Epithelial cell of prostate (primary cell): Measurements from ENCODE around the gene ALDH7A1.

Source experiments
- DNase-seq: peaks from one replicate; pipeline ENCODE4 v3.0.0-alpha.2; 2011; ENCODE audit warnings: low read depth, low spot score
- H3K27ac ChIP-seq: fragments of 450-650 bp; 2 replicates; pipeline ENCODE4 v1.5.1; 2017; ENCODE audit warnings: mild to moderate bottlenecking

Gene ALDH7A1

DNA sequence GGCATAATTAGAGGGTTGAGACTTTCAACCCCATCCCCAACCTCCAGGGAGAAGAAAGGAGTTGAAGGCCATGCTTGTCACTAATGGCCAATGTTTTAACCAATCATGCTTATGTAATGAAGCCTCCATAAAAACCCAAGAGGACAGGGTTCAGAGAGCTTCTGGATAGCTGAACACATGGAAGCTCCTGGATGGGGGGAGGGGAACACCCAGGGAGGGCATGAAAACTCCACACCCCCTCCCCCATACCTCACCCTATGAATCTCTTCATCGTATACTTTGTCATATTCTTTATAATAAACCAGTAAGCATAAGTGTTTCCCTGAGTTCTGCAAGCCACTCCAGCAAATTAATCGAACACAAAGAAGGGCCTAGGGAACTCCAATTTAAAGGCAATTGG, 81.7 kb downstream of the ALDH7A1 start:
- no peak for DNase-seq
- H3K27ac ChIP-seq, result no peak overlapping the region

DNA sequence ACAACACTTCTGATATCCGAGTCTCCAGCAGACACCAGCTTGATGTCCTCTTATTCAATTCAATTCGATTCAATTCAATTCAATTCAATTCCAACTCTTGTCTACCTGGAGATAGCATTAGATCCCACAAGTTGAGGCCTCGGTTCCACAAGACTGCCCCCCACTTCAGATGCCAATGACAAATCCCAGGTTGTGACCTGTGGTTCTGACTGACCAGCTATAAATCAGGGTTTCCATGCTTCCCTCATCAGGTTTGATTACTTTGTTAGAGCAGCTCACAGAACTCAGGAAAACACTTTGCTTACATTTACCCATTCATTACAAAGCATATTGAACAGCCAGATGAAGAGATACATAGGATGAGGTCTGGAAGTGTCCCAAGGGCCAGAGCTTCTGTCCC, 82.6 kb downstream of the ALDH7A1 start:
- no peak for DNase-seq
- H3K27ac ChIP-seq, result no peak overlapping the region

DNA sequence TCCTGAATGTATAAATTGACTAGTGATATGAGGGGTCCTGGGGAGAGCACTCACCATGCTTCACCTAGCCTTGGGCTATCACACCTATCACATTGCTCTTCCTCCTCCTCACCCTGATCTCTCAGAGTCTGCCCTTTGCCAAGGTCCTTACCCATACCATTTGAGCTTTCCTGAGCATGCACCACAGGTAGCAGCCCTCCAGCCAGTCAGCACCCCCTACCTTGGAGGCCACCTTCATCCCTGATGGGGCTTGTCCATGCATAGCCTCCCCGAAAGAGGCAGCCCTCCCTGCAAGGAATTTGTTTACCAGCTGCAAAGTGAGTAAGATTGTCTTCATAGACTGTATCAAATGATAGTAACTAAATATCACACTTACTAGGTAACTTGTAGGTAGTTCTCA, 83.1 kb downstream of the ALDH7A1 start:
- H3K27ac ChIP-seq, result no peak overlapping the region

DNA sequence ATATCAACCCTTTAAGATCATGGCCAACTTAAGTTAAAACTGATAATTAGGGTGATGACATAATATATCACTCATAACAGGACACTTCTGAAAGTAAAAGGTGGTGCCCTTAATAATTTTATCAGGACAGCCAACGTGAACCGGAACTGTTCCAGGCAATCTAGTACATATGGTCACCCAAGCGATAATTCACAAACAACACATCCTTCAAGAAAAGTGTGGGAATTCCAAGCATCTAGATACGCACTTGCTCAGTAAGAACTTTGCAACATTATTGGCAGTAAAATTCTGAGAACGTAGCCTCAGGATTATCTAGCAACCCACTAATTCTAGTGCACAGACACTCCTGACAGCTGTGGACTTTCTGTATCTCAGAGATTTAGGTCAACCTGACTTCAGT, 85.7 kb downstream of the ALDH7A1 start:
- peak overlapping the region; percentile 17 for H3K27ac ChIP-seq

More for the DNA sequence above, 83.1 kb downstream of the ALDH7A1 start:
- DNase-seq, result no peak

GRCh38 chr5:126508962-126509279, 86.1 kb downstream of the ALDH7A1 start:
- peak overlapping the region; percentile 17 for H3K27ac ChIP-seq
- no peak for DNase-seq

More for the DNA sequence above, 85.7 kb downstream of the ALDH7A1 start:
- DNase-seq, result no peak

GRCh38 chr5:126508251-126508961, 86.6 kb downstream of the ALDH7A1 start:
- peak overlapping the region; percentile 17 for H3K27ac ChIP-seq

DNA sequence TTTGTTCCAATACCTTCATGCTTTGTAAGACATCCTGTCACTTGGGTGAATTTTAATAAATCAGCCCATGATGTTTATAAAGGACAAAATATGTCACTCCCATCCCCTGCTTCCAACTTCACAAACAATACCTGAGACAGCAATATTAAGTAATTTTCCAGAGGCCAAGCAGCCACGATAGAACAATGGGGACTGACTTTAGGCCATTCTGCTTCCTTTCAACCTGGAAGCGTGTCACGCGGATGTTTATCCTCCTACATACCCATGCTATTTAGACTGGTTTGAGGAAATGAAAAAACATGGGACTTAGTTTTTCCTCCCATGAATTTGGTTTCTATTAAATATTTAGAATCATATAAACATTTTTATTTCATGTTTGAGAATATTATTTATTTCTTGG, 88.9 kb downstream of the ALDH7A1 start:
- H3K27ac ChIP-seq, result no peak overlapping the region
- no peak for DNase-seq

More at GRCh38 chr5:126508251-126508961, 86.6 kb downstream of the ALDH7A1 start:
- no peak for DNase-seq

- peak overlapping the region; percentile 77 for H3K27ac ChIP-seq
These were observed 91.4 kb downstream of the ALDH7A1 start for GRCh38 chr5:126503602-126504104.

GRCh38 chr5:126501448-126501847, 93.6 kb downstream of the ALDH7A1 start:
- no peak for DNase-seq
- H3K27ac ChIP-seq, result no peak overlapping the region

More at GRCh38 chr5:126503602-126504104, 91.4 kb downstream of the ALDH7A1 start:
- no peak for DNase-seq

DNA sequence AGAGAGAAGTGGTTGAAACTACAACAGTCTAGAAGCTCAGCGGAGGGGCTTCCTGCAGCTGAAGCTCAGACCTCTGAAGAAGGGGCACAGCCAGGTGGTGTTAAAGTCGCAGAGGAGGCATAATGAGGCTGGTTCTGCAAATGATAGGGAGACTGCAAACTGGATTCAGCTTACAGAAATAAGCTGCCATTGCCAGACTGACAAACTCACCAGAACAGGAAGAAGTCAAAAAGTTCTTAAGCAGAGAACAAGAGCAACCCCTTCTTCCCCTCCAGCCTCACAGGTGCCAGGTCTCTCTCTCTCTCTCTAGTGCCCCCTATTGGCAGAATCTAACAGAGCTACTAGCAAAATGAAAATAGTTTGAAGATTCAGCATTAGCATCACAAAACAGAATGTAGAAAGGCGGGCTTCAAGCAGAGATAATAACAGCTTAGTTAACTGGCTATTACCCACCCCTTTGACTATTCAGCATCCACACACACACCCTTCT, 95.1 kb downstream of the ALDH7A1 start:
- no peak for DNase-seq
- no peak overlapping the region for H3K27ac ChIP-seq

- no peak overlapping the region for H3K27ac ChIP-seq
- no peak for DNase-seq
These were observed 95.7 kb downstream of the ALDH7A1 start for GRCh38 chr5:126499278-126499677.

DNA sequence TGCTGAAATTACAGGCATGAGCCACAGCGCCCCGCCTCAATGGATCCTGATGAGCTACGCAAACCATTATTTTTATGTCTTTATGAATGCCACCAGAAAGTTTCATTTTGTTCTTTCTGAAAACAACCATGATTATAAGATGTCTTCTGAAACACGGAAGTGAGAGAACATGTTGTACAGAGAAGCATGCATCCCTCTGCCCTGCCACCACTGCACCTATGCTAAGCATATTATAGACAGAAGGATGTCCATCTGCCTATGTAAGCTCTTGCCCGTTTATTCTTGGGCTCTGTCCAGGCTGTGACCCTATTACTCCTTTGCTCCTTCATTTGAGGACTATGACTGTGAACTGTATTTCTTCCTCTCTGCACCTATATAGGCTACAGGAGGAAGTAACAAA, 97.5 kb downstream of the ALDH7A1 start:
- DNase-seq, result no peak
- H3K27ac ChIP-seq, result no peak overlapping the region

GRCh38 chr5:126494393-126494792, 100.6 kb downstream of the ALDH7A1 start:
- DNase-seq, result no peak
- H3K27ac ChIP-seq, result no peak overlapping the region

- no peak for DNase-seq
- peak overlapping the region; percentile 30 for H3K27ac ChIP-seq
These were observed 102.1 kb downstream of the ALDH7A1 start for GRCh38 chr5:126492939-126493338.

GRCh38 chr5:126490167-126490940, 104.7 kb downstream of the ALDH7A1 start:
- DNase-seq, result no peak
- peak overlapping the region; percentile 30 for H3K27ac ChIP-seq

DNA sequence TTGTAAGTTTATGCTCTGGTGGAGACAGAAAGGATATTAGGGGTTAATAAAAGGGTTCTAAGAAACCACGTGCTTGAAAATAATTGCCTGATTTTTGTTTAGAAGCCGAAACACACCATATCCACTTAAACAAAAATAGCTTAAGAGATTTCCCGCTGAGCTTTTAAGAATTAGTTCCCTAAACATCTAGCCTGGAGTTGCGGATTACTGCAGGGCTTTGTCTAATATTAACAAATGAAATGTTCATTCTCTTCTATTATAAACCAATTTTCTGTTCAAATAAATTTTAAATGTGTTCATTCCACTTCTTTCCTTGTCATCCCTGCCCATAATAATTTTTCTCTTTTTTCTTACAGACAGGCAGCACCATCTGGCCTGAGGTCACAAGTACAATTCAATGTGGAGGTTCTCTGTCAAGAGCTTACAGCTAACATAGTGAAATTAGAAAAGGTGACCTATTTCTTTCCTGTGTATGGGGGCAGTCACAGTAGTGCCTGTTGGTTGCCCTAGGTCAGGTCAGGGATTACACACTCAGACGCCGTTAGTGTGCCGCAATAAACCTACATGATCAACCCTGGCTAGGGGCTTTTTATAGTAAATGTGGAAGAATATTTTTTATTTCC, 106.5 kb downstream of the ALDH7A1 start:
- no peak overlapping the region for H3K27ac ChIP-seq
- no peak for DNase-seq

DNA sequence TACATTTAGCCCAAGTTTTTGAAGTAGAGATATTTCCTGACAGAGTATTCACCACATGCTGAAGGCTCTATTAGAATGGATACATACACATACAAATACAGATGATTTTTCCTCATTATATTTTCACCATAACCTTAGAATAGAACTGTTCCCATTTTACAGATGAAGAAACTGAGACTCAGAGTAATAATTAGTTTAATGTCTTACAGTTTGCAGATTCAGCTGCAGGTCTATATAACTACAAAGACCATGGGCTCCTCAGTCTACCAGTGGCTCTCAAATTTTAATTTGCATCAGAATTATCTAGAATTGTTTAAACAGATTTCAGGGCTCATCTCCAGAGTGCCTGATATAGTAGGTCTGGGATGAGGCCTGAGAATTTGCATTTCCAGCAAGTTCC, 107.4 kb downstream of the ALDH7A1 start:
- no peak overlapping the region for H3K27ac ChIP-seq
- no peak for DNase-seq

GRCh38 chr5:126486332-126486731, 108.7 kb downstream of the ALDH7A1 start:
- H3K27ac ChIP-seq, result no peak overlapping the region
- no peak for DNase-seq

- no peak overlapping the region for H3K27ac ChIP-seq
- no peak for DNase-seq
These were observed 110.8 kb downstream of the ALDH7A1 start for GRCh38 chr5:126484253-126484652.

- no peak for DNase-seq
- H3K27ac ChIP-seq, result peak overlapping the region; percentile 4
These were observed 111.9 kb downstream of the ALDH7A1 start for GRCh38 chr5:126483156-126483555.

DNA sequence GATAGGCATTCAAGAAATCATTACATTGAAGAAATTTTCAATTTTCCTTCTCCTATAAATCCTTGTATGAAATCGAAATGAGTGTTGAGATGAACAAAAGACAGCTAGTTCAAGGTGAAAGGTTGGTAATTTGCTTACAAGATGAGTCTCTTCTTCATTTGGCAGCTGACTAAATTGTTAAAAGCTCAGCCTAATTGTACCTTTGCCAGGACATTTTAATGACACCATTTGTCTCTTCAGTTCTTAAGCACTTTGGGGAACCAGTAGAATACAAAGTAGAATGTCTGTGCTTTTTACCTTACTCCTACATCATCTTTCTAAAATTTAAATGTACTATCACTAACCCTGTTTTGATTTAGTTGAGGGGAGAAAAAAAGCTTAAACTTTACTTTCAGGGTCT, 112.4 kb downstream of the ALDH7A1 start:
- DNase-seq, result no peak
- H3K27ac ChIP-seq, result peak overlapping the region; percentile 4
